WTC11 (cell line): ENCODE data around the gene CACNA1D. TPM values are rescaled to one million over a fixed set of nuclear protein-coding genes. Genes with fewer than 3 reads are reported as not detected.

Source experiments
- ATAC-seq: fragments of 200-7000 bp; cut with Tn5 transposase; 2 replicates; pipeline ENCODE4 v1.10.0; 2021; ENCODE audit warnings: mild to moderate bottlenecking, moderate library complexity
- CTCF ChIA-PET: fragments of 300-600 bp; sonication (Branson Sonifier 250); formaldehyde crosslinking; loops from one replicate; lab custom pipeline; 2021; ENCODE audit warnings: antibody characterized with exemption; lab: Charles Lee
- POLR2A ChIA-PET: fragments of 350-600 bp; sonication (Branson Sonifier 250); formaldehyde crosslinking; loops from one replicate; lab custom pipeline; 2021; ENCODE audit warnings: antibody characterized with exemption; lab: Charles Lee
- DNase-seq: peaks from one replicate; pipeline ENCODE4 v3.0.0; 2021; ENCODE audit warnings: low spot score
- H3K27ac Mint-ChIP-seq: 2 replicates; pipeline ENCODE4 v1.8.0; 2021; ENCODE audit warnings: mixed read lengths
- H3K27me3 Mint-ChIP-seq: 2 replicates; pipeline ENCODE4 v1.8.0; 2021; ENCODE audit warnings: low read depth, mild to moderate bottlenecking, moderate library complexity, mixed read lengths
- H3K36me3 Mint-ChIP-seq: 2 replicates; pipeline ENCODE4 v1.8.0; 2021; ENCODE audit warnings: mixed read lengths
- H3K4me1 Mint-ChIP-seq: 2 replicates; pipeline ENCODE4 v1.8.0; 2022; ENCODE audit warnings: mixed read lengths
- H3K4me3 Mint-ChIP-seq: 2 replicates; pipeline ENCODE4 v1.8.0; 2021; ENCODE audit warnings: mild to moderate bottlenecking, moderate library complexity, mixed read lengths
- H3K9me3 Mint-ChIP-seq: 2 replicates; pipeline ENCODE4 v1.8.0; 2021; ENCODE audit warnings: mixed read lengths
- AFF4 ChIP-seq: sonication (generic); formaldehyde crosslinking; IDR thresholded peaks from 2 replicates; pipeline ENCODE4 v1.8.1; 2023; ENCODE audit warnings: mild to moderate bottlenecking, missing genetic modification reagents, borderline replicate concordance
- ATF1 ChIP-seq: sonication (generic); formaldehyde crosslinking; IDR thresholded peaks from 2 replicates; pipeline ENCODE4 v1.8.1; 2023; ENCODE audit warnings: mild to moderate bottlenecking, moderate library complexity, missing genetic modification reagents
- ATF6 ChIP-seq: sonication (generic); formaldehyde crosslinking; IDR thresholded peaks from 2 replicates; pipeline ENCODE4 v1.8.1; 2023; ENCODE audit warnings: mild to moderate bottlenecking, missing genetic modification reagents
- CREM ChIP-seq: sonication (generic); formaldehyde crosslinking; IDR thresholded peaks from 2 replicates; pipeline ENCODE4 v1.8.1; 2022; ENCODE audit warnings: mild to moderate bottlenecking, missing genetic modification reagents, moderate library complexity
- CTCF ChIP-seq: fragments of 200-600 bp; IDR thresholded peaks from 2 replicates; pipeline ENCODE4 v1.8.0; 2022; ENCODE audit warnings: antibody characterized with exemption
- FOXK1 ChIP-seq: sonication (generic); formaldehyde crosslinking; IDR thresholded peaks from 2 replicates; pipeline ENCODE4 v1.8.0; 2022; ENCODE audit warnings: mild to moderate bottlenecking, moderate library complexity, missing genetic modification reagents
- FOXP4 ChIP-seq: sonication (generic); formaldehyde crosslinking; IDR thresholded peaks from 2 replicates; pipeline ENCODE4 v1.8.0; 2022; ENCODE audit warnings: mild to moderate bottlenecking, missing genetic modification reagents
- GABPB1 ChIP-seq: sonication (generic); formaldehyde crosslinking; IDR thresholded peaks from 2 replicates; pipeline ENCODE4 v1.8.1; 2023; ENCODE audit warnings: mild to moderate bottlenecking, missing genetic modification reagents
- IRF2 ChIP-seq: sonication (generic); formaldehyde crosslinking; IDR thresholded peaks from 2 replicates; pipeline ENCODE4 v1.8.0; 2022; ENCODE audit warnings: low read depth, missing genetic modification reagents, borderline replicate concordance
- NFATC4 ChIP-seq: fragments of 250-450 bp; sonication (Bioruptor Pico); IDR thresholded peaks from 2 replicates; pipeline ENCODE4 v1.9.0; 2021; ENCODE audit warnings: mild to moderate bottlenecking
- NFE2L1 ChIP-seq: sonication (generic); formaldehyde crosslinking; IDR thresholded peaks from 2 replicates; pipeline ENCODE4 v1.8.1; 2023; ENCODE audit warnings: missing genetic modification reagents
- NR2C2 ChIP-seq: sonication (generic); formaldehyde crosslinking; IDR thresholded peaks from 2 replicates; pipeline ENCODE4 v1.8.0; 2022; ENCODE audit warnings: mild to moderate bottlenecking, missing genetic modification reagents
- NR3C1 ChIP-seq: sonication (generic); formaldehyde crosslinking; conservative IDR thresholded peaks from 2 replicates; pipeline ENCODE4 v1.8.1; 2023; ENCODE audit warnings: low read depth, mild to moderate bottlenecking, missing genetic modification reagents
- SMAD4 ChIP-seq: sonication (generic); formaldehyde crosslinking; IDR thresholded peaks from 2 replicates; pipeline ENCODE4 v1.8.0; 2022; ENCODE audit warnings: mild to moderate bottlenecking, missing genetic modification reagents
- TCF7 ChIP-seq: sonication (generic); formaldehyde crosslinking; IDR thresholded peaks from 2 replicates; pipeline ENCODE4 v1.8.0; 2022; ENCODE audit warnings: mild to moderate bottlenecking, low read depth, missing genetic modification reagents, moderate library complexity
- USF1 ChIP-seq: sonication (generic); formaldehyde crosslinking; IDR thresholded peaks from 2 replicates; pipeline ENCODE4 v1.8.0; 2022; ENCODE audit warnings: mild to moderate bottlenecking, missing genetic modification reagents
- ZNF121 ChIP-seq: sonication (generic); formaldehyde crosslinking; IDR thresholded peaks from 2 replicates; pipeline ENCODE4 v1.8.0; 2023; ENCODE audit warnings: missing genetic modification reagents
- ZNF317 ChIP-seq: sonication (generic); formaldehyde crosslinking; IDR thresholded peaks from 2 replicates; pipeline ENCODE4 v1.8.1; 2023; ENCODE audit warnings: low read depth, mild to moderate bottlenecking, moderate library complexity, missing genetic modification reagents, borderline replicate concordance
- ZNF532 ChIP-seq: fragments of 250-450 bp; sonication (Bioruptor Pico); IDR thresholded peaks from 2 replicates; pipeline ENCODE4 v1.9.0; 2021; ENCODE audit warnings: mild to moderate bottlenecking, borderline replicate concordance
- total RNA-seq: library from RNA; stranded (reverse); gene quantifications from 3 replicates; pipeline ENCODE4 v1.2.3, GENCODE V29; 2021

Gene CACNA1D
- total RNA-seq, 1 experiment from 2014 or later = 2.3 TPM

- TF ChIP-seq SMAD4 (CRISPR knock-in tag) = no peak
- TF ChIP-seq, all 79 proteins: peak for 0
Observed at GRCh38 chr3:53803816-53804695, 309.6 kb downstream of the CACNA1D start (continued).

- H3K27me3 Mint-ChIP-seq = no peaks in the 10 kb centered on the region
- H3K4me3 Mint-ChIP-seq = no peak overlapping the region
- DNase-seq (no peak), ATAC-seq (peak; percentile 25)
- ChIA-PET CTCF (interaction anchor here (1.0 to 2.2 kb wide), 4 partner anchors 8 to 95 kb away, joined by 3 to 8 read pairs (median 4); no protein-coding TSS in a partner anchor), POLR2A (no interaction called here)
- no peak overlapping the region for H3K27ac Mint-ChIP-seq
- H3K36me3 Mint-ChIP-seq = no peaks in the 10 kb centered on the region
- H3K9me3 Mint-ChIP-seq = no peaks in the 10 kb centered on the region
- H3K4me1 Mint-ChIP-seq = peaks cover 15% of the 10 kb centered on the region
- no peak for TF ChIP-seq GABPB1 (CRISPR knock-in tag)
- no peak for TF ChIP-seq AFF4
- no peak for TF ChIP-seq NFATC4
- no peak for TF ChIP-seq ZNF121 (CRISPR knock-in tag)
- TF ChIP-seq TCF7 (CRISPR knock-in tag) = no peak
- no peak for TF ChIP-seq FOXP4 (CRISPR knock-in tag)
- no peak for TF ChIP-seq CREM (CRISPR knock-in tag)
- TF ChIP-seq ATF1 (CRISPR knock-in tag) = no peak
- no peak for TF ChIP-seq ZNF532 (CRISPR knock-in tag)
- TF ChIP-seq CTCF = no peak
- no peak for TF ChIP-seq FOXK1 (CRISPR knock-in tag)
- TF ChIP-seq NR2C2 (CRISPR knock-in tag) = no peak
- no peak for TF ChIP-seq ZNF317 (CRISPR knock-in tag)
- TF ChIP-seq NR3C1 (CRISPR knock-in tag) = no peak
- no peak for TF ChIP-seq ATF6 (CRISPR knock-in tag)
- no peak for TF ChIP-seq IRF2 (CRISPR knock-in tag)
- no peak for TF ChIP-seq USF1 (CRISPR knock-in tag)
- no peak for TF ChIP-seq NFE2L1 (CRISPR knock-in tag)
Observed at GRCh38 chr3:53804697-53805462, 310.5 kb downstream of the CACNA1D start.
